Bladder microvascular endothelial cell (primary cell): ENCODE results near the gene ST7. TPM values are rescaled to one million over a fixed set of nuclear protein-coding genes. Genes with fewer than 3 reads are reported as not detected.

ENCODE experiments used
- total RNA-seq: library from RNA; depleted of rRNA; stranded (reverse); fragments of >200 nt; gene quantifications from 2 replicates; pipeline ENCODE4 v1.2.3, GENCODE V29; 2014

ST7 gene
- total RNA-seq, result 12.5 and 20.7 TPM in 2 replicates

GRCh38 chr7:116953372-116953905, at the start of gene ST7:
ST7 (plus strand) TSS chr7:116953501; CDS start chr7:116953541, 40 bp downstream.

Other genes with a start within 250 kb of the ST7 start
- 187 and 292 TPM in 2 replicates for gene CAPZA2, start 90.9 kb upstream of the ST7 start, total RNA-seq